HG03064 (cell line): ENCODE measurements around the gene DMD.

Experiments used
- ATAC-seq: cut with Tn5 transposase; IDR thresholded peaks from one replicate; pipeline ENCODE4 v1.9.1; 2021; ENCODE audit warnings: low read depth; ENCODE audit not compliant: unreplicated experiment

The DMD gene

GRCh38 chrX:31224381-31225012 lies 1986.9 kb downstream of the DMD start:
- ATAC-seq, result no peak

- ATAC-seq, result peak; percentile 75
Measured at GRCh38 chrX:31223817-31224216, 1987.5 kb downstream of the DMD start.

GRCh38 chrX:31222946-31223345 lies 1988.4 kb downstream of the DMD start:
- no peak for ATAC-seq

- ATAC-seq, result no peak
Measured at GRCh38 chrX:31219174-31219573, 1992.2 kb downstream of the DMD start.

GRCh38 chrX:31217084-31217483 lies 1994.3 kb downstream of the DMD start:
- ATAC-seq, result no peak

GRCh38 chrX:31215277-31215815 lies 1996.0 kb downstream of the DMD start:
- no peak for ATAC-seq

- ATAC-seq, result no peak
Measured at GRCh38 chrX:31213941-31214340, 1997.4 kb downstream of the DMD start.

GRCh38 chrX:31212856-31213748 lies 1998.2 kb downstream of the DMD start:
- ATAC-seq, result no peak

GRCh38 chrX:31209005-31209628 lies 2002.2 kb downstream of the DMD start:
- ATAC-seq, result no peak

GRCh38 chrX:31201503-31201902 lies 2009.8 kb downstream of the DMD start:
- no peak for ATAC-seq

GRCh38 chrX:31200430-31200829 lies 2010.9 kb downstream of the DMD start:
- no peak for ATAC-seq

- no peak for ATAC-seq
Measured at GRCh38 chrX:31199840-31200114, 2011.6 kb downstream of the DMD start.

- ATAC-seq, result no peak
Measured at GRCh38 chrX:31199056-31199839, 2012.1 kb downstream of the DMD start.

- ATAC-seq, result no peak
Measured at GRCh38 chrX:31190221-31190975, 2021.0 kb downstream of the DMD start.

- ATAC-seq, result no peak
Measured at GRCh38 chrX:31186693-31187338, 2024.5 kb downstream of the DMD start.

GRCh38 chrX:31185884-31186283 lies 2025.5 kb downstream of the DMD start:
- no peak for ATAC-seq

- no peak for ATAC-seq
Measured at GRCh38 chrX:31181377-31182000, 2029.9 kb downstream of the DMD start.

GRCh38 chrX:31179203-31179602 lies 2032.1 kb downstream of the DMD start:
- ATAC-seq, result no peak

- ATAC-seq, result no peak
Measured at GRCh38 chrX:31178769-31179125, 2032.6 kb downstream of the DMD start.
